ENCODE results near the gene JAG2. TPM values are rescaled to one million over a fixed set of nuclear protein-coding genes. Genes with fewer than 3 reads are reported as not detected.

Gene JAG2
- total and polyA plus RNA-seq, 12 donors = 18.5 to 45.5 (median 26.3) TPM

DNA sequence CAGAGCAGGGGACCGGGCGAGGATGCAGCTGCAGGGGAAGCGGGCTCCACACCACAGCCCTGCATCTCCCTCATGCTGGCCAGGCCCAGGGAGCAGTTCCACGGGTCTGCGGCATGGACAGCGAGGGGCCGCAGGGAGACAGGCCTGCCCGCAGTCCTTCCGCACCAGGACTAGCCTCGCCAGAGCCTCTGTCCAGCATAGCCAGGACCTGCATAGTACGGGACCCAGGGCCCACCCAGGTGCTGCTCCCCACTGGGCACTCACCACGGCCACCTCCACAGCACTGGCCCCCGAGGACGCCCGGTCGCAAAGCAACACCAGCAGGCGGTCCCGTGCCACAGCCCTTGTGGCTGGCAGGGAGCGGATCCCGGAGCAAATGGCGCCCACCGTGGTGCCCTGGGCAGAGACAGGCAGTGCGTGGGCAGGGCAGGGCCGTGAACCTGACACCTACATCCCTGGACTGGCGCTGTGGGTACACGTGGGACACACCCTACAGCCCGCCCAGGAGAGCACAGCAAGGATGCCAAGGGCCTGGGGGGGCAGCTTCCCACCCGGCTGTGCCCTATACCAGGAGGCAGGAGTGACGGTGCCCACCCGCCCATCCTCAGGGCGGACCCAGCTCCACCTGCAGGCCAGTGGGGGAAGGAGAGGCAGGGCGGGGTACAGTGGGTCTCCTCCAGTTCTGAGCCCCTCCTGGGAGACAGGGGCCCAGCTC is 23.8 kb downstream of the JAG2 start:
- 93% methylated on average over 32 of the region's 32 CpGs for WGBS, 2 donors
- Histone ChIP-seq H3K9me3 (peaks cover 0 to 14% (median 8%) of the 10 kb centered on the region in 11 donors), H3K4me1 (no peaks in the 10 kb centered on the region), H3K27me3 (no peaks in the 10 kb centered on the region), H3K4me3 (no peak overlapping the region), H3K27ac (no peak overlapping the region), H3K36me3 (peaks cover 0 to 83% (median 17%) of the 10 kb centered on the region in 9 donors)
- TF ChIP-seq, protein P1, sequence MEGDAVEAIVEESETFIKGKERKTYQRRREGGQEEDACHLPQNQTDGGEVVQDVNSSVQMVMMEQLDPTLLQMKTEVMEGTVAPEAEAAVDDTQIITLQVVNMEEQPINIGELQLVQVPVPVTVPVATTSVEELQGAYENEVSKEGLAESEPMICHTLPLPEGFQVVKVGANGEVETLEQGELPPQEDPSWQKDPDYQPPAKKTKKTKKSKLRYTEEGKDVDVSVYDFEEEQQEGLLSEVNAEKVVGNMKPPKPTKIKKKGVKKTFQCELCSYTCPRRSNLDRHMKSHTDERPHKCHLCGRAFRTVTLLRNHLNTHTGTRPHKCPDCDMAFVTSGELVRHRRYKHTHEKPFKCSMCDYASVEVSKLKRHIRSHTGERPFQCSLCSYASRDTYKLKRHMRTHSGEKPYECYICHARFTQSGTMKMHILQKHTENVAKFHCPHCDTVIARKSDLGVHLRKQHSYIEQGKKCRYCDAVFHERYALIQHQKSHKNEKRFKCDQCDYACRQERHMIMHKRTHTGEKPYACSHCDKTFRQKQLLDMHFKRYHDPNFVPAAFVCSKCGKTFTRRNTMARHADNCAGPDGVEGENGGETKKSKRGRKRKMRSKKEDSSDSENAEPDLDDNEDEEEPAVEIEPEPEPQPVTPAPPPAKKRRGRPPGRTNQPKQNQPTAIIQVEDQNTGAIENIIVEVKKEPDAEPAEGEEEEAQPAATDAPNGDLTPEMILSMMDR (IDR thresholded peaks at IDR 0.05) = no peak
- intact Hi-C loops (cut with DNase I) = no loop called here
- peak in 1 of 8 donors; percentile 15 for ATAC-seq
- no peak for DNase-seq

GRCh38 chr14:105144026-105144665 is 24.4 kb downstream of the JAG2 start:
- H3K27ac ChIP-seq = no peak overlapping the region
- TF ChIP-seq, protein P1 (IDR thresholded peaks at IDR 0.05) = no peak
- peaks cover 0 to 82% (median 17%) of the 10 kb centered on the region in 9 donors for H3K36me3 ChIP-seq
- no peak for ATAC-seq
- DNase-seq = no peak
- WGBS, 2 donors = 95 to 98% methylated on average over 15 to 16 of the region's 16 CpGs
- H3K9me3 ChIP-seq = peaks cover 0 to 21% (median 13%) of the 10 kb centered on the region in 11 donors
- intact Hi-C loops (cut with DNase I) = no loop called here
- no peaks in the 10 kb centered on the region for H3K27me3 ChIP-seq
- H3K4me3 ChIP-seq = no peak overlapping the region
- no peaks in the 10 kb centered on the region for H3K4me1 ChIP-seq

- ATAC-seq (no peak), DNase-seq (no peak)
- Histone ChIP-seq H3K4me3 (no peak overlapping the region), H3K36me3 (peaks cover 0 to 76% (median 17%) of the 10 kb centered on the region in 9 donors), H3K9me3 (peaks cover 0 to 25% (median 13%) of the 10 kb centered on the region in 11 donors), H3K4me1 (no peaks in the 10 kb centered on the region), H3K27ac (no peak overlapping the region), H3K27me3 (no peaks in the 10 kb centered on the region)
- intact Hi-C loops (cut with DNase I) = no loop called here
- 94% methylated on average over 26 to 27 of the region's 27 CpGs for WGBS, 2 donors
- TF ChIP-seq, protein P1 (IDR thresholded peaks at IDR 0.05) = no peak
Observed at GRCh38 chr14:105143451-105144025, 25.0 kb downstream of the JAG2 start.

DNA sequence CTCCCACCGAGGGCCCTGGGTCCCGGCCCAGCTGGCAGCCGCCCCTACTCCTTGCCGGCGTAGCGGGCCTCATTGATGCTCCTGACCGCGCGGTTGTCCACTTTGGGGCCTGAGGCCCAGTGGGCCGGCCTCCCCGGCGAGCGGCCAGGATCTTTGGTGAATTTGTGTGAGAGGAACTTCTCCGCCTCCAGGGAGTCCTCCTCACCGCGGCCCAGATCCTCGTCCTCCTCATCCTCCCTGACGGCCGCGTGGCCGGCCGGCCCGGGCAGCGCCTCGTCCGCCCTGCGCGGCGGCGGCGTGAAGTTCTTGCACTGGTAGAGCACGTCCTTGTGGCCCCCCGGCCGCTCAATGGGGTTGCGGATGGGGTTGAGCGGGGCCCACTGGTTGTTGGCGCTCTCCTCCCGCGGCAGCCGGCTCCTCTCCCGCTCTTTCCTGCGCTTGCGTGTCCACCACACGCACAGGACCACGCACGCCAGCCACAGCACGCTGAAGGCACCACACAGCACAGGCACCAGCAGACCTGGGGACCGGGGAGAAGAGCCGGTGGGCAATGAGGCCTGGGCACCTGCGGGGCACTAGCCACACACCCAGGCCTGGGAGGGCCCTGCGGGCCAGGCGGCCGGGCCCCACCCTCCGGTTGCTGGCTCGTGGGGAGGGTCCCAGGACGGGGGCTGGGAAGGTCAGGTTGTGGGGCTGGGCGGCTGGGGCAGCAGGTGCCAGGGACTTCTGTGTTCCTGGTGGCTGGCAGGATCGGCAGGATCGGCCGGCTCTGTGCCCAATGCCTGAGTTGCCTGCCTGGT is 25.7 kb downstream of the JAG2 start:
- TF ChIP-seq, protein P1 (IDR thresholded peaks at IDR 0.05) = no peak
- H3K36me3 ChIP-seq = peaks cover 0 to 69% (median 15%) of the 10 kb centered on the region in 9 donors

More for the DNA sequence above, 25.7 kb downstream of the JAG2 start:
- no peaks in the 10 kb centered on the region for H3K4me1 ChIP-seq
- H3K9me3 ChIP-seq = peaks cover 0 to 25% (median 13%) of the 10 kb centered on the region in 11 donors
- no peak for ATAC-seq
- no peaks in the 10 kb centered on the region for H3K27me3 ChIP-seq
- intact Hi-C loops (cut with DNase I) = no loop called here
- H3K4me3 ChIP-seq = no peak overlapping the region
- no peak for DNase-seq
- WGBS, 2 donors = 96 to 98% methylated on average over 59 to 60 of the region's 60 CpGs
- H3K27ac ChIP-seq = no peak overlapping the region
